HG03103 (cell line): ENCODE data around the gene TTYH3.

Experiments
- ATAC-seq: cut with Tn5 transposase; IDR thresholded peaks from one replicate; pipeline ENCODE4 v1.9.1; 2021; ENCODE audit warnings: low read depth; ENCODE audit not compliant: unreplicated experiment

Gene TTYH3

DNA sequence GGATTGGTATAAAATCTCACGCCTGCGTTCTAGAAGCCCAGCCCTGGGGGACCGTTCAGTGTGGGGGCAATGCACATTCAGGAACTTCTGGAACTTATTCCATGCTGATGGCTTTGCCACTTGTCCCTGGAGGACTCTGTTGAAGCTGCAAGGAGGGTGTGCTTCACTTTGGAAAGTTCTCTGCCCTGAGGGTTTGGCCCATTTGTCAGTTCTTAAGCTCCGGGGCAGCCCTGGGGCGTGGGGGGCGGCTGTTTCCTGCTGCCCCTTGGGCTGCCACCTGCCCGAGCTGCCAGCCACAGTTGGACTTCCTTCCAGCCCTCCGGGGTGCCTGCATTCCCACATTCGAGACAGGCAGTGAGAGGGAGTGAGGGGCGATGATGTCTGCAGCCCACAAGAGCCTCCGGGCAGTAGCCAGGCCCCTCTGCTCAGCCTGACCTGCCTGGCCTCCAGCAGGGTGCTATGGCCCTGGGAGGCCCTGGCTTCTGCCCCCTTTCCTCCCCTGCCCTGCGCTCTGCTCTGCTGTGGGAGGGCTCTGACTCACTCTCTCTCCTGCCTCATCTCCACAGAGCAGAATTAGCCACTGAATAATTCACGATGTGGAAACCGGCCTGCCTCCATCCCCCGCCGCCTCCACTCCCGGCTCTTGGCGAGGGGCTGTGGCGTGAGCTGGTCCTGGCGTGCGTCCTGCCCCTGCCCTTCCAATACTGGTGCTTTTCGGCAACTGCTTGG, 1.9 kb downstream of the TTYH3 start:
- no peak for ATAC-seq

DNA sequence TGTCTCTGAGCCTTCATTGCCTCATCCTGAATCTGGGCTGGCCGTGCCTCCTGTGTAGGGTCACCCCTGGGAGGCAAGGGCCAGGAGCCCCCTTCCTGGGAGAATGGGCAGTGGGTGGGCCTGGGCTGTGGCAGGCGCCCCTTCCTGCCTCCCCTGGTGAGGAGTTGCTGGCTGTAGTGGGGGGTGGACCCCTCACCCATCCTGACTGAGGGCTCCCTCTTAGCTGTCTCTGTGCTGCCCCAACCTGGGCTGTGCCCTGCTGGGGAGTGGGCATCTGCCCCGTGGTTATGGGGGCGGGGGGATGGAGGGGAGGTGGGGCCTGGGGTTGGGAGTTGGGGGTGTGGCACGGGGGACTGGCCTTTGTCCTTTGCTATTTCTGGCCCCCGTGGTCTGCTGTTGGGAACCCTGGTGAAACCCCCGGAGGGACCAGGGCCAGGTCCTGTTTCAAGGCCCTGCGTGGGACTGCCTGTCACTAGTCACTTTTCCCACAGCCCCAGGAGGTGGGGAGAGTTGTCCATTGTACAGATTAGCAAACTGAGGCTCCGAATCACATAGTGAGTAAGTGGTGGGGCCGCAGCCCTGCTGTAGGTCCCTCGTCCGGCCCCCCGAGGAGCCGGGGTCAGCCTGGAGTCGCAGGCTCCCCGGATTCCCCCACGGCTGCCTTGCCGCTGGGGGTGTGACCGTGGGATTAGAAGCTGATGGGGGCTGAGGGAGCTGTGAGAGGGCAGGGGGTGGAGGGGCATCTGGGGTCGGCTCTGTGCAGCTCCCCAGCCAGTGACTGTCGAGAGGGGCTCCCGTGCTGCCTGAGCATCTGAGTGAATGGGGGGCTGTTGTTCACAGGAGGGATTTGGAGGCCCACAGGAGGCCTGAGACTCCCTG, 2.7 kb downstream of the TTYH3 start:
- no peak for ATAC-seq

DNA sequence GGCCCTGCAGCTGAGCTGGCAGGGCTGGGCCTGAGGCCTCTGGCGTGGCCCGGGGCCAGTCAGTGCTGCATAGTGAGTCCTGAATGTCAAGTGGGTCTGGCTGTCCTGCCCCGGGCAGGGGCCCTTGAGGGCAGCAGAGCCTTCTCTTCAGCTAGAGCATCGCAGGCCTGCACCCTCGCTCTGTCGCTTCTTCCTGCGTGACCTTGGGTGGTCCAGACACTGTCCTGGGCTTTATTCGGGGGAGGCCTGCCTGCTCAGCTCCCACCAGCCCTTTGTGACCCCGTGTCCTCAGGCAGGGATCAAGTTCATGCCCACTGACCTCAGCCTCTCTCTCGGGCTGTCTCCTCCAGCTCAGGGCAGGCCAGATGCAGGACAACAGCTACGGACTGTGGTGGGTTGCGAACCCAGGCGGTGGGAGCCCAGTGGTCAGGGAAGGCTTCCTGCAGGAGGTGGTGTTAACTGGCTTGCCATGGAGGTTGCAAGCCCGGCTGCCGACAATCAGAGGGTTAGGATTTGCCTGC, 3.4 kb downstream of the TTYH3 start:
- no peak for ATAC-seq

DNA sequence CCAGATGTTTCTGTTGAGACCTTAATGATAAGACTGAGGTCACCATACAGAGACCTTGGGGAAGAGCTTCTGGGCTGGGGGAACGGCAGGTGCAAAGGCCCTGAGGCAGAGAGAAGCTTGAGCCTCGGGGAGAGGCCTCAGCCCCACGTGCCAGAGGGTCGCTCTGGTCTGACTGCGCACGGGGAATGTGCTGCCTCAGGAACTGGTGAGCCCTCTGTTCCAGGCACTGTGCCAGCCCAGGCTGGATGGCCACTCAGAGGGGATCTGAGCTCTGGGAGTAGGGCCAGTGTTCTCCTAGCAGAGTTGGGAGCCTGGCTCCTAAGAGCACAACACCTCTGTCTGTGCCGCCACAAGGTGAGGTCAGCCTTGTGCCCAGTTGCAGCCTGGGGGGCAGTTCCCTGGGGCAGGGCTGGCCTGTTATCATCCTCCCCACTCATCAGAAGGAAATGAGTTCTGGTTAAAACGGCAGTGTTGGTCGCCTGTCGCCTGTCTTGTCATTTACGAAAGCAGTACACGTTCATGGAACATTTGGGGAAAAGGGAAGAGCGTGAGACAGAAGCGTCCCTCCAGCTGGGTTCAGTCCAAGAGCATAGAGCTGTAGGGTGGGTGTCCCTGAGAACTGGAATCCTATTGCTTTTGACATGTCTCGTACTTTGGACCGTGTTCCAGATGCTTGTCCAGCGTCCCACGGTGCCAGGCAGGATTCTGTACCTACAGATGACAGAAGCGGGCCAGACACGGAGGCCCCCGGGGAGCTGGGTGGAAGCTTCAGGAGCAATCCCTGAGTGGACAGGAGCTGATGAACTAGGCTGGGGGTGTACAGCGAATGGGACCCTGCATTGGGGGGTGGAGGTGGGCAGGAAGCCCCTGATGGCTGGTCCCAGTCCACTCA, 4.3 kb downstream of the TTYH3 start:
- no peak for ATAC-seq

DNA sequence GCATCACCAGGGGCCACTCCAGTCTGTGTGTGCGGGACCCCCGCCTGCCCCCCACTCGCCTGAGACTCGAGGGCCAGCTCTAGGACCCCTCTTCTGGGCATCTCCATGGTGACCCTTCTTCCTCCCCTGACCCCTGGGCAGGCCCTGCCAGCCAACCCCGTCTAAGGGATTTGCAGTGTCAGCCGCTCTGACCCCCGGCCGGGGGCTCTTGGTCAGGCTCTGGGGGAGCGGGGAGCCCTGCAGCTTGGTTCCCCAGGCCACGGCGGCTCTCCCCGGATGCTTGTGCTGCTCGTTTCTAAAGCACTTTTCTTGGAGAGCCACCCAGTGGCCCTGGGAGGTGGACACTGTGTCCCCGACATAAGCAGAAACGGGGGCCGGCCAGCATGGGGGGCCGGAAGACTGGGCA, 5.3 kb downstream of the TTYH3 start:
- no peak for ATAC-seq

DNA sequence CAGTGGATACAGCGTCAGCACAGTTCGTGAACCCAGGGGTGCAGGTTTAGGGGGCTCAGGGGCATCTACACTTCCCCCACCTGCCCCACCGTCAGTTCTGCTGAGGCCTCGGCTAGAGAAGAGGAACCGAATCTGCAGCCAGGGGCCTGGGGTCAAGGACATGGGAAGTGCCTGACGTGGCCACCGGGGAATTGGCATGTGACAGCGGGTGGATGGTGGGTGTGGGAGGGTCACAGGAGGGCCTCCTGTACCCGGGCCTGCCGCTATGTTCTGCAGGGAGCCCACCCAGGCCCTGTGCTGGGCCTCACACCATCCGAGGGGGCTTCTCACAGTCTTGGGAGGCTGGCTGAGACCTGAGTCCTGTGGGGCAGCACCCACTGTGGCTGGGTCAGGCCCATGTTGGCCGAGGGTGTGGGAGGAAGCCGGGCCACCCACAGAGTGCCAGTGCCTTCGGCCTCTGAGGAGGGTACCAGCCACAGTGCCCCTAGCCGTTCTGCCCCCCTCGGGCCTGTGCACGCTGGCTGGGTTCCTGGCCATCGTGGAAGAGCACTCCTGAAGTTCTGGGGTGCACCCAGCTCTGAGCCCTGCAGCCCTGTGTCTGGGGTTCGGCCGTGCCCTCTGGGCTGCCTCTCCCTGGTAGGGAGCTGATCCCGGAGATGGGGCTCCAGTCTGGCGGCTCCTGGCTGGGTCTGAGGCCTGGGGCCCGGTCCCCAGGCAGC, 5.9 kb downstream of the TTYH3 start:
- no peak for ATAC-seq

DNA sequence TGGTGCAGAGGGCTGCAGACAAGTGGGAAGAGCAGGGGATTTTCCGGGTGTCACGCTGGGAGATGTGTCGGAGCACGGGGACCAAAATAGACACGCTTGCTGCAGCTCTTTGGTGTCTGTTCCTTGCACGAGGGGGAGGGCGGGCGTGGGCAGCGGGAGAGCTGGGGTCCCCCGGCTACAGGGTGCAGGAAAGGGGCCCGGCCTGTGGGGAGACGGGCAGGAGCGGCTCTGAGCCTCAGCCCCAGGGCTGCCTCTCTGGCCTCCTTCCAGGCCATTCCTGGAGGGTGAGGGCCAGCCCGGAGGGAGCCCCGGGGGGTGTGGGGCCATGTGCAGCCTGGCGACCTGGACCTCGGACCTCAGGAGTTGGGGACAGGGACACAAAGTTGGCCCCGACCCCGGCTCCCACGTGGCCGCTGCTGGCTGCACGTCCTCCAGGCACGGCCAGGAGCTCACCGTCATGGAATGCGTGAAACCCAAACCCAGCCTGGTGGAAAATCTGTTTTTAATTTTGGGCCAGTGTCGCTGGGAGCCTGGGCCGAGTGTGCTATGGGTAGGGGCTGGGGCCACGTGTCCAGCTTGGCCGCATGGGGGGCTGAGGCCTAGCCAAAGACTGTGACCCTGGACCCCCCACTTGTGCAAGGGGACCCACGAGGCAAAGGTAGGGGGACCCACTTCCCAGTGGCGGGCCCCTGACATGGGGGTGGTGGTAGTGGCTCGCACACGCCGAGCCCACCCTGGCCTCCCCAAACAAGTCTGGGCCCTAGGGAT, 6.6 kb downstream of the TTYH3 start:
- ATAC-seq = no peak

DNA sequence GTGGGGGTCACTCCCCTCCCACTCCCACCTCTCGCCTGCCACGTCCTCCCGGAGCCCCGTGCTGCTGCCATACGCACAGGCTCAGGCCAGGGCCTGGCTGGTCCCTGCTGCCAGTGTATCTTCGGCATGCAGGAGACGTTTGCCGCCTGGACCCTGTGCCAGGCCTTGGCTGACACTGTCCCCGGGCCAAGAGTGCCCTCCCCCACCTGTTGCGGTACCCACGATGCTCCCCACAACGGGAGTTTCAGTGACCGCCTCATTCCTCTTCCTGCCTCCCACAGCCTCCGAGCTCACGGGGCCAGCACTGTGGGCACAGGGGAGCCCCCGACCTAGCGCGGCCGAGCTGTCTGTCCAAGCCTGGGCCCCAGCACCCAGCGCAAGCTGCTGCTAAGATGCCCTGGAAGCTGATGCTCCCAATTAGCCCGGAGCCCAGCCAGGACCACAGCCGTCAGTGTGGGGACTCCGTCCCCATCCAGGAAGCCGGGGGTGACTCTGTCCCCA, 7.4 kb downstream of the TTYH3 start:
- ATAC-seq = no peak

DNA sequence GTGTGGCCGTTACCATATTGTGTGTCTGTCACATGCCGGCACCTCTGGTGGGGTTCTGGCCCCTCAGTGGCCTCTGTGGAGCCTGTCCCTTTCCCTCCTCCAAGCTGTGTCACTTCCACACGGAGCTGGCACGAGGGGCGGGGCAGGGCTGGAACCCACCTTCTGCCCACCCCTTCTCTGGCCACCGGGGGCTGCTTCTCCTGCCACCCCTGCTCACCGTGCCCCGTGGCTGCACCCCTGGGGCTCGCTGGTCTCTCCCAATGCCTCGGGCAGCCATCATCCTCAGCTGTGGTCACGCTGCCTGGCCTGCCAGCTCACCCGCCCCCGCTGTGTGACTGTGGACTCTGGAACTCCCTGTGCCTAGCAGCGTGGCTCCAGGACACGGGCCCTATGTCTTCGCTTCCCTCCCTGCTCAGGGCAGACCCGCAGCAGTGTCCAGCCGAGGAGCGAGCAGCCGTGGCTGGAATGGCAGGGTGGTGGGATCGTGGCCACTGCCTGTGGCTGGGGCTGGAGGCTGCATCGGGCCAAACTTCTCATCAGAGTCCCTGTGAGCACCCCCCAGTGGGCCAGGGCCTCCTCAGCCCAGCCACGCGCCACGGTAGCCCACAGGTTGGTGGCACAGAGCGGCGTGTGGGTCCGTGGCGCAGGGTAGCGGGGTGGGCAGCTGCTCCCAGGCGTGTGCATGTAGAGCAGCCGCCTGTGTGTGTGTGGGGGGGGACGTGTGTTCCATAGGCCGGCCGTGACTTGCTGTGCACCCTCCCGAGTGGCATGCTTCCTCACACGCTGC, 8.1 kb downstream of the TTYH3 start:
- no peak for ATAC-seq

DNA sequence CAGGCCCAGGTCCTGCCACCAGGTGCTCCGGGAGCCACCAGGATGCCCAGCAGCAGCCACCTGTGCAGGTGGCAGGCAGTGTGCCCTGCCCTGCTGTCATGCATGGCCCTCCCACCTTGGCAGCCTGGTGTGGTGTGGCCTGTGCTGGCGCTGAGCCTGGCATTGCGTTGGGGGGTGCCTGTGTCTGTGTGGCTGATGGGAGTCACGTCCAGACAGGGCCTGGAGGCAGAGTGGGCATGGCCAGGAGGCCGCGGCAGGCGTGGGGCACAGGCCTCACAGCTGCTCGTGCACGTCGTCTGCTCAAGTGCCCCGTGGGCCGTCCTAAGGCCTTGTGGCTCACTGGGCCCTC, 8.7 kb downstream of the TTYH3 start:
- no peak for ATAC-seq

DNA sequence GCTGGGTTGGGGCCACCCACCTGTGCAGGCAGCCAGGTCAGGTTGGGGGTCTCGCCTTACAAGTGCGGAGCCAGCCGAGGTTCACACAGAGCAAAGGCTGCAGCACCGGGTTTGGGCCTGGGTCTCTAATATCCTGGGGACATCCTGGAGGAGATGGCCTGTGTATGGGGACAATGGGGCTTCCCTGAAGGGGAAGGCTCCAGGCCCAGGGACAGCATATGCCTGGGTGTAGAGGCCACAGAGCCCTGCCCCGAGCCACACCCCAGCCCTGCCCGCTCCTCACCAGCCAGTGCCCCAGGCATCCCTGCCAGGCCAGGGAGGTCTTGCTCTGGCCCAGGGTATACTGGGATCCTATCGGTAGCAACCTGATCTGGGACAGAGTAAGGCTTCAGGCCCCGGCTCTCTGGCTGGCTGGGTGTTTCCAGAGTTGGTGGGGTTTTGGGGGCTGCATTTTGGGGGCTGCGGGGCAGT, 9.1 kb downstream of the TTYH3 start:
- no peak for ATAC-seq

DNA sequence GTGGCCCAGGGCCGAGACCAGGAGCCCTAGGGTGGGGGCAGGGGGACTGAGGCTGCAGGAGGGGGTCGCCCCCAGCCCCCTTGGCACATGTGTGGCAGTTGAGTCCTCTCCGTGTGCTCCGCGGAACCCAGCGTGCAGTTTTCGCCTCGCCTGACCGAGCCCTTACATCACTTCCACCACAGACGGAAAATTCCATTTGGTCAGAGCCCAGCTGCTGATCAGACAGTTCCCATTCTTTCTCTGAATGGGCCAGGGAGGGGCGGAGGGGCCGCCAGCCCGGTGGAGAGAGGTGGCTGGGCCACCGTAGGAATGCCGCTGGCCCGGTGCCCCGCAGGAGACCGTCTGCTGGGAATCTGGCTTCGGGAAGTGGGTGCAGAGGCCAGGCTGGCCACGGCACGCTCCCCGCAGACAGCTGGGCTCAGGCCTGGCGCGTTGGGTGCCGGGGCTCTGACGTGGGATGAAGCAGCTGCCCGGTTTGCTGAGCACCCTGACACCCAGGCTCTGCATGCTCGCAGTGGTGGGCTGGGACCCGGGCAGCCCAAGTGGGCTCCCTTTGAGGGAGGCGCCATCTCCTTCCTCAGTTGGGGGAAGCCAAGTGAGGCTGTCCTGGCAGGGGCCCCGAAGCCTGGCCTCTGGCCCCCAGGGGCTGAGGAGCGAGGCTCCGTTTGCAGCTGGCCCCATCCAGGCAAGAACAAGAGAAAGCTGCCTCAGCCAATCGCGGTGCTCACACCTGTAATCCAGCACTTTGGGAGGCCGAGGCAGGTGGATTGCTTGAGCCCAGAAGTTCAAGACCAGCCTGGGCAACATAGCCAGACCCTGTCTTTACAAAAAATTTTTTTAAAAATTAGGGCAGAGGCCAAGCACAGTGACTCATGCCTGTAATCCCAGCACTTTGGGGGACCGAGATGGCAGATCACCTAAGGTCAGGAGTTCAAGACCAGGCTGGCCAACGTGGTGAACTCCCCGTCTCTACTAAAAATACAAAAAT, 9.9 kb downstream of the TTYH3 start:
- ATAC-seq = no peak

DNA sequence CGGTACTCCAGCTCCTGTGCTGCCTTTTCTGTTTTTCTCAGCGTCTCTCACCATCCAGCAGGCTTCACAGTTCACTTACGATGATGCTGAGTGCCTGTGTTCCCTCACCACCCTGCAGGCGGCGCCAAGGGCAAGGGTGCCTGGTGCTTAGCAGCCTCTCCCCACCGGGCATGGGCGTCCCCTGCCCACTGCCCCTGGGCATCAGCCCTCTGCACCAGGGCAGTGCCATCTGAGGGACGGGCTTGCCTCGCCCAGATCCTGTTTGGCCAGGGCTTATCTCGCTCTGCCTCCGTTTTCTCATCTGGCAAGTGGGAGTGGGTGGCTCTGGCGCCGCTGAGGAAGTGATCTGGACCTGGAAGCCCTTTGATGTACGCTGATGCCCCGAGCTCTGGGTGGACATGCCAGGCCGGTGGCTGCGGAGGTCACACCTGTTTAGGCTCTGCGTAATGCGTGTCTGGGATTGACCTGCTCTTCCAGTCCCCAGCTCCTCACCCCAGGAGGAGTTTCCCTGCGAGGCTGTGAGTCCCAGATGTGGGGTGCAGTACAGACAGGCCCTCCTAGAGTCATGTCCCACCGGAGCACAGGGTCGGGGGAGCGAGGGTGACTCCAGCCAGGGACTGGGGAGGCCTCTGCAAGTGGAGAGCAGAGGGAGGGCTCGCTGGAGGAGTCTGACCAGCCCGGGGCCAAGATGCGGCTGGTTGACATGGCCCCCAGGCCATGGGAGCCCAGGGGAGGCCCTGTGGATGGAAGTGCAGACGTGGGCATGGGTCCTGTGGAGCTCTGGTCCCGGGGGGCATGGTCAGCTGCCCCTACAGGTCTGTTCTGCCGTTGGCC, 11.8 kb downstream of the TTYH3 start:
- ATAC-seq = no peak

DNA sequence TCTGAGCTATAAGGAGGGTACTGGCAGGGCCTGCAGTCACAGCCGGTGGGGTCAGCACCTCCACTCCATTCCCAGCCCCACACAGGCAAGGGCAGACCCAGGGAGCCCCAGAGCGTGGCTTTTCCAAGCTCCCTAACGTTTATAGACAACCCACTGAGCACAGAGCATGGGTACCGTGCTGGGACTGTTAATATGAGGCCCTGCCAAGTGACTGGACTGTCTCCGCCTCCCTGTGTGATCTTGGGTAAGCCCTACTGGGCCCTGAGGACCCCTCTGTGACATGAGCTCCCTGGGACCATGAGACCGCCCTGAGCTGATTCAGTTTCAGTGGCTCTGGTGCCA, 12.4 kb downstream of the TTYH3 start:
- no peak for ATAC-seq

DNA sequence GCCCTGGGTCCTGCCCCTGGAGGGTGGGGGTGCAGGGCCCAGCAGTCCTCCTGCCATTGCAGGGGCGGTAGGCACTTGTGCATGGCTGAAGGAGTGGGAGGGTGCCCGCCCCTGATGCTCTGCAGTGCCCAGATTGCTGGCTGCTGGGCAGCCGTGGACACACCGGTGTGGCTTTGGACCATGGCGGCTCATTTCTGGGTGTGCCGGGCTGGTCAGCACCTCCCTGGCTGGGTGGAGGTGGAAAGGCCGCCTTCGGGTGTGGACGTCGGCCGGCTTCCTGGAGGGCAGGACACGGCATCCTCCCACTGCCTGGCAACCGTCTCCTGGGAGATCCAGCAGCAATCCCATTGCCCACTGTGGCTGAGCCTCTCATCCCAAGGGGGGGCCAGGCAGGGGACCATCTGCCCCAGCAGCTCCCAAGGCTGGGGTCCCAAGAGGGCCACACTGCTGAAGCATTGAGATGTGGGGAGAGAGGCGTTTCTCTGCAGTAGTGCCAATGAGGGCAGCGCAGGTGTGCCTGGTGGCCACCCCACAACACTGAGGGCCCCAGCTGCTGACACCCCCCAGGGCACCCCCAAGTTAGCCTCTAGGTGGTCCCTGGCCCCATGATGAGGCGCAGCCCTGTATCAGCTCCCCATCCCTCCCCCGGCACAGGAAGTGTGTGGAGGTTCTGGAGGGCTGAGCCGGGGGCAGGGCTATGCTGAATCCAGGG, 12.9 kb downstream of the TTYH3 start:
- peak; percentile 37 for ATAC-seq
